IPS-18c (cell line): ENCODE data around the gene NLRP8.
"Not testable (repeated sequence)": the region's sequence is repeated elsewhere in the genome, so short reads cannot be mapped to it uniquely, and the experiment has no call there.

ENCODE experiments used
- H3K4me3 ChIP-seq: 2 replicates; pipeline ENCODE4 v1.7.0; 2013; ENCODE audit warnings: low read depth, mild to moderate bottlenecking, low read length, moderate library complexity; ENCODE audit not compliant: insufficient read depth
- H3K9me3 ChIP-seq: one replicate; pipeline ENCODE4 v1.6.1; 2013; ENCODE audit warnings: mild to moderate bottlenecking, low read length, moderate library complexity; ENCODE audit not compliant: control insufficient read depth, insufficient read depth

NLRP8 gene

DNA sequence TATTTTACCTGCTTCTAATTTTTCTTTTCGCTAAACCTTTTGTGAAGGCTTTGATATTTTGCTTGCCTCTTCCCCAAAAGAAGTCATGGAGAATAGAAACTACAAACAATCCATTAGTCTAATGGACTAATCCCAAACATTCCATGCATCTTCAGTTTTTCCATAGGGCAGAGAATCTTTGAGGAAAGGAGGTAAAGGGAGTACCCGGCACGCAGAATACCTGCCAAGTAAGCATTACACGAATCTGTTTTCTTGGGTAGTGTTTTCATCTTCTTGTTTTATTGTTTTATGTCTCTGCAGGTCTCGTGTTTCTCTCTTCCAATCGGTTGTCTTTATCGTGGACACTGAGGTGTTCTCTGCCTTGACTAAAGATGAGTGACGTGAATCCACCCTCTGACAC lies at the start of gene NLRP8:
Gene NLRP8 (plus strand): TSS at position 301 of the 400 bp plus-strand sequence.
- Histone ChIP-seq H3K4me3 (peak within 1 kb of the TSS; percentile 1; the same call in 1 of the 2 replicates), H3K9me3 (peaks cover 32% of the 10 kb centered on the region)

DNA sequence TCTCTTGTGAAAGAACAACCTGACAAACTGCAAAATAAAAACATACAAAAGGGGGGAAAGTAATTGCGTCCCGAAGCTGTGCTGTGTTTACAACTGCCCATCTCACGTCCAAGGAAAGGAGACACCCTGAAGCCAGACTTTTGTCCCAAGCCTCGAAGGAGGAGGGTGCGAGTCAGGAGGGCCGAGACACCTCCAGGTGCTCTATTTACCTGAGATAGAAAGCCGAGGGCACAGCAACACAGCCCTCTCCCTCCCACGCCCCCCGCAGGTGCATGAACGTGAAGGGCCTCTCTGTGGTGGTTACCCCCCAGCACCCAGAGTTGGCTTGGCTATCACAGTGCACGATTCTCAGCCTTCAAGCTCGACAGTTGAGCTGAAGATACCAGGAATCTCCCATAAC lies 48.7 kb upstream of the NLRP8 start:
- H3K4me3 ChIP-seq: no peak overlapping the region
- H3K9me3 ChIP-seq: peaks cover 39% of the 10 kb centered on the region

DNA sequence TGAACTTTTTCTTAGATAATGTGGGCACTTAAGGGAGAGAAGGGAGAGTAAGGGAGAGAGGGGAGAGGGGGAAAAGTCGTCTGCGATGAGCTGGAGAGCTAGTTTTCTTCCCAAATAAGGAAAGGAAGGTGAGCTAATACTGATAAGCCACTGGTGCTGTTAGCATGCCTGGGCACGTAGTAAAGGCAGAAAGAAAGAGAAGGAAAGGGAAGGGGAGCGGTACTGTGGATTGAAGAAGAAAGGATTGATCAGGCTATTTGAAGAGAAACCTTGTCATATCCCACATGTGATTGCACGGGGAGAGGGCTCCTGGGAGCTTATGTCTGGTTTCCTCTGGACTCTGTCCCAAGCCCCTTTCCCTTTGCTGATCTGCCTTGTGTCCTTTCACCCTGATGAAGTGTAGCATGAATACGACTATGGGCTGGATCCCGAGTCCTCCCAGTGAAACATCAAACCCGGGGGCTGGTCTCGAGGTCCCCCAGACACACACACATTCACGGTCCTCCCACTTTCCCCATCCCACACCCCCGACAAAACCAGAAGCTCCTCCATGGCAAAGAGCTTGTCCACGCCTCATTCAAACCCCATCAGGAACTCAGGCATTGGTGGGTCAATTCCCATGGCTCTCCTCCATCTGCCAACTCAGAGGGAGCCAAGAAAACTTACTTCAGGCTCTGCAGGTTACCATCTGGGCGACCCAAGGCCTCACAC lies 46.1 kb upstream of the NLRP8 start:
- Histone ChIP-seq H3K4me3 (no peak overlapping the region), H3K9me3 (peaks cover 35% of the 10 kb centered on the region)

DNA sequence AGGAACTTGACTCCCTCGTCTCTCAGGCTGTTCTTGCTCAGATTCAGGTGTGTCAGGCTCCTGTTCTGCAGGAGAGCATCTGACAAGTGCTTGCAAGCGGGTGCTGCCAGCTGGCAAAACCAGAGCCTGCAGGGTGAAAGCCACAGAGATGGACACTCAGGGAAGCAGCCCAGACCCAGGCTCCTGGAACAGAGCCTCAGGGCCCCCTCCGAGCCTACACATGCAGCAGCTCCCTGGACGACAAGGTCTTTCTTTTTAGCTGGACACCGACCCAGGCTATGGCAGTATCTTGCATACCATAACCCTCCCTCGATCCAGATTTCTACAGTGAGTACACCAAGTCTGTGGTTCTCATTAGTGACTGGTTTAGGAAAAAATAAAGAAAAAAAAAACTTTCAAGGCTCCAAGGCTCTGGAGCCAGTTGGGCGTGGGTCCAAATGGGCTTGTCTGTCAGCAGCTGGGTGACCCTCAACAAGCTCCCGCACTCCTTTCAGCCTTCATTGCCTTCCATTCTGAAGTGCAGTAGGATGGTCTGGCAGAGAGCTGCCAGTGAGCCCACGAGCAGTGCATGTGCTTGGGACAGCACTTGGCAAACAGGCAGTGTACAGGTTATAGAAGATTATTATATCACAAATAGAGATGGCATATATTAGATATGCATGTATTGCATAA lies 45.4 kb upstream of the NLRP8 start:
- Histone ChIP-seq H3K9me3 (peaks cover 38% of the 10 kb centered on the region), H3K4me3 (no peak overlapping the region)

DNA sequence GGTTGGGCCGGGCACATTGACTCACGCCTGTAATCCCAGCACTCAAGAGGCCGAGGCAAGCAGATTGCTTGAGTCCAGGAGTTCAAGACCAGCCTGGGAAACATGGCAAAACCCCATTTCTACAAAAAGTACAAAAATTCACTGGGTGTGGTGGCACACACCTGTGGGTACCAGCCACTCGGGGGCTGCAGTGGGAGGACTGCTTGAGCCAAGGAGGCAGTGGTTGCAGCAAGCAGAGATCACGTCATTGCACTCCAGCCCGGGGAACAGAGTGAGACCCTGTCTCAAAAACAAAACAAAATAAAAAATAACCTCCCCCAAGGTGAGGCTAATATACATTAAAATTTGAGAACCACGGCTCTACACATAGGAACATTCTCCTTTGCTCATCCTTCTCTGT lies 40.3 kb upstream of the NLRP8 start:
- no peak overlapping the region for H3K4me3 ChIP-seq
- peaks cover 37% of the 10 kb centered on the region for H3K9me3 ChIP-seq

DNA sequence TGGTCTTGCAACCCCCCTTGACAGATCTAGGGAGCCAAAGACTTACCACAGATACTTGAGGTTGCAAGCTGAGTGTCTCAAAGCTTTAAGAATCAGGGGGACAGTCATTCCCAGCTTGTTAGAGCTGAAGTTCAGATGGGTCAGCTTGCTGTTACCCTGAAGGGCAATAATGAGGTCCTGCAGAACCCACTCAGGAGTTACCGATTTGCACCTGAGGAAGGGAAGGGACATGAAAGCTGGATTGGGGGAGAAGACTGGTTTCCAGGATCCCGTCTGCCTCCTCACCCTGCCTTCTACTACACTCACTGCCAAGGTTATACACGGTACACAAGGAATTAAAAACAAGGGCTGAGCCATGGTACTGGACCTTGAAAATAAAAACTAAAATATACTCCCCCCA lies 39.9 kb upstream of the NLRP8 start:
- Histone ChIP-seq H3K4me3 (no peak overlapping the region), H3K9me3 (peaks cover 39% of the 10 kb centered on the region)

DNA sequence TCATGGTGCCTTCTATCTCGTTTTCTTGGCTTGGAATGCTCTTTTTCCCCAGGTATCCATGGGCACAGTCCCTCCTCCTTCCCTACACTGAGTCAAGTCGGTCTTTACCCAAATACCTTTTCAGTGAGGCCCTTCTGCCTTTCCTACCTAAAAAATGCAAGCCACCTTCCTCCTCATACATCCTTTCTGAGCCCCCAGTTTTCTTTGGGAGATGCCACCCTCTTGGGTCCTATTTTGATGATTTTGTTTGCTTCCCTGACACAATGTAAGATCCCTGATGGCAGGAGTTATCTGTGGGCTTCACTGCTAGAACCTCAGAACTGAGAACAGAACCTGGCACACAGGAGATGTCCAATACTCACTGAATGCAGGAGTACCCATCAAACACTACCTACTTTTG lies 37.8 kb upstream of the NLRP8 start:
- H3K9me3 ChIP-seq: peaks cover 27% of the 10 kb centered on the region

DNA sequence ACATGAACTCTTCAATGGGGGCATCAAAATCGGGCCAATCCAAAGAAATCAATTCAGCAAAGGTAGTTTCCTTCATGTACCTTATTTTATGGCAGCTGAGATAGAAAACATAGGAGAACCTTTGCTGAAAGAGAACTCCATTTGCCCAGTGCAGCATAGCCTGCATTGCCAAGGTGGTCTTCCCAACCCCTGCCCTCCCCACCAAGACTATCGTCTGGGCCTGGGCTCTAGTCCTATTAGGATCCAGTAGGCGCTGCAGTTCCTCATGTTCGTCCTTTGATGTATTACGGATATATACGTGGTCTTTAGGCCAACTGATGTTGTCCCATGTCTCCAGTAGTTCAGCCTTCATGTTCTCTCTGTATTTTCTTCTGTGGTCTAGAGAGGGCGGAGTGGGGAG lies 34.7 kb upstream of the NLRP8 start:
- Histone ChIP-seq H3K9me3 (peaks cover 22% of the 10 kb centered on the region), H3K4me3 (no peak overlapping the region)

More for the DNA sequence above, 37.8 kb upstream of the NLRP8 start:
- H3K4me3 ChIP-seq: no peak overlapping the region

DNA sequence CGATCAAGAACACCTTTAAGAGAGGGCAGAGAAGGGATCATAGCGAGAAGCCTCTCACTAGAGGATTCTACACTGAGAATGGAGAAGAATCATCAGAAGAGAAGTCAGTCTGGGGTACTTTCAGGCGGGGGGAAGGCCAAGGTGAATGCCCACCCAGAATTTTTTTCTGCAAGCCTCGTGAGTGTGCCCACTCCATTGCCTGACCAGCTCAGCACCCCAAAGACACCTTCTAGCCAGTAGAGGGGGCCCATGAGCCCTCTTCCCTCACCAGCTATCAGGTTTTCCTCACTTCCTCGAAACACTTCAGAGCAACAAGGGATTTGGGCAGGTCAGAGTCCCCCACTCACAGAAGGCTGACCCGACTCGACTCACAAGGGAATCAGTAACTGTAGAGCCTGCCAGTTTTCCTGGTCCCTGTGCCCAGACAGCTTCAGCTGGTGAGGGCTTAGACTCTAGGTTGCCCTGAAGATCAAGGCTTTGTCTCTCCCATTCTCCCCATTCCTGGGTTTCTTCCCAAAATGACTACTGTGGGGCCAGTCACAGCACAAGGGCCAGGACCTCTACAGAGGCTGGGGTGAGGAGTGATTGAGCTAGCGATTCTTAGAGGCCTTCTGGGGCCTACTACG lies 33.9 kb upstream of the NLRP8 start:
- H3K4me3 ChIP-seq: no peak overlapping the region
- peaks cover 22% of the 10 kb centered on the region for H3K9me3 ChIP-seq

DNA sequence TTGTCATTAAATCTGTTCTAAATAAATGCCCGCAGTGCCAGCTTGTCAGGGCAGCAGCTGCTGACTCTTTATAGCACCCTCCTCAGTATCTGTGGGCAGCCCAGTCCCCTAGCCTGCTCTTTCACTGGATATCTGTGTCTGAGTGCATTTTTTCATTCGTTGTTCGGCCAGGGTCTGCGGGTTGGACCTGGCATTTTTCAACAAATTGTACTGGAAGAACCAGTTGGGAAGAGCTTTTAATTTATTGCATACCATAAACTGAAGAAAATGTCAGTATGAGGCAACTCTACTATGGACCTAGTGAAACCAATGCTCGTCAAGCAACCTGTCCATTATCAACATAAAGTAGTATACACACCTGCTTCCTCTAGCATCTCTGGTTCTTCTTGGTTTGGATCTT lies 24.1 kb upstream of the NLRP8 start:
- Histone ChIP-seq H3K9me3 (peaks cover 13% of the 10 kb centered on the region), H3K4me3 (no peak overlapping the region)

DNA sequence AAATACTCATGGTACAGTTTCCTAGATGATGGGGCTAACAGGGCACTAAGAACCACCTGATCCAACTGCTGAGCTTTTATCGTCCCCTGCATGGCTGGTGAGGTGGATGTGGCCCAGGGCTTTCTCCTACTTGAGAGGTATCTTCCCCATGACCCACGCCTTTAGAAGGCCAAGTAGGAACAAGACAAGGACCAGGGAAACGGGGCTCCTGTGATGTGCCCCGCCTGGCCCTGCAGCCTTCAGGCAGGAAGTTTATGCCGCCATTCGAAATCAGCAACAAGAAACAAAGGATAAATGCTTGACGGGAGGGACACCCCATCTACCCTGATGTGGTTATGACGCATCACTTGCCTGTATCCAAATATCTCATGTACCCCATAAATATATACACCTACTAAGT lies 19.6 kb upstream of the NLRP8 start:
- Histone ChIP-seq H3K4me3 (no peak overlapping the region), H3K9me3 (peaks cover 22% of the 10 kb centered on the region)

DNA sequence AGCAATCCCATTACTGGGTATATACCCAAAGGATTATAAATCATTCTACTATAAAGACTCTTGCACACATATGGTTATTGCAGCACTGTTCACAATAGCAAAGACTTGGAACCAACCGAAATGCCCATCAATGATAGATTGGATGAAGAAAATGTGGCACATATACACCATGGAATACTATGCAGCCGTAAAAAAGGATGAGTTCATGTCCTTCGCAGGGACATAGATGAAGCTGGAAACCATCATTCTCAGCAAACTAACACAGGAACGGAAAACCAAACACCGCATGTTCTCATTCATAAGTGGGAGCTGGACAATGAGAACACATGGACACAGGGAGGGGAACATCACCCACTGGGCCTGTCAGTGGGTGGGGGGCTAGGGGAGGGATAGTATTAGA lies 18.4 kb upstream of the NLRP8 start:
- peaks cover 23% of the 10 kb centered on the region for H3K9me3 ChIP-seq

DNA sequence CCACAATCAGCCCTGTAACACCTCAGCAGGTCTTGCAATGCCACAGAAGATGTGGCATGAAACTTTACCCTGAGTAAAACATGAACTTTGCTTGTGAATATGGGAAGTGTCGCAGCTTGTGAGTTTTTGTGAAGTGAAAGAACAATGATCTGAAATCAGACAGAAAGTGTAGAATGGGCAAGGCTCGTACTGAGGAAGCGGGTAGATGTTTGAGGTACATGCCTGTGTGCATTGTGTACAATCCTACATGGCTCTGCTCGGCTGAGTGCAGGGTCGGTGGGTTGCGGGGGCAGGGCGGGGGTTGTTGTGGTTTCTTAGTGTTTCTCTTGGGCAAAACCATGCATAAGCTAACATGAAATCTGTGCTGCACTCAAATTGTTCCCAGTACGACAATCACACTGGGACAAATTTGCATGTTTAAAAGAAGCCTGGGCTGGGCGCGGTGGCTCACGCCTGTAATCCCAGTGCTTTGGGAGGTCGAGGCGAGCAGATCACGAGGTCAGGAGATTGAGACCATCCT lies 16.6 kb upstream of the NLRP8 start:
- Histone ChIP-seq H3K9me3 (peaks cover 25% of the 10 kb centered on the region), H3K4me3 (no peak overlapping the region; the same call in 1 of the 2 replicates)

More for the DNA sequence above, 18.4 kb upstream of the NLRP8 start:
- not testable (repeated sequence) for H3K4me3 ChIP-seq

DNA sequence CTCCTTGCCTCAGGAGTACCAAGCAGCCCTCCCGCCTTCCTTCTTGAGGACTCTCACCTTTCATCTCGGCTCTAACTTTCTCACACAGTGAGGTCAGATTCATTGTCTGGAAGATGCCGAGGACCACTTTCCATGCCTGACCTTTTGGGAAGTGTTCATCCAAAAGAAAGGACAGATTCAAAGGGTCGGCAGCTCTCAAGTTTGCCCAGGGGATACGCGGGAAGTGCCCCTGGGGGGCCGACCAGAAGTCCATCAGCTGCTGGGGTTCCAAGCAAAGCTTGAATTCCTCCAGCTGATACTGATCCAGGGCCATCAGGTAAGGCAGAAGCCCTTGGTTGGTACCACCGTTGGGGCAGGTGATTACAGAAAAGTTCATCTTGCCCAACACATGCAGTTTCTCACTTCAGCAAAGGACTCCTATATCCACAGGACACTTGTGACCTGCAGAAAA lies 15.7 kb upstream of the NLRP8 start, which contains the start of gene NLRP13:
Gene NLRP13 (minus strand): TSS at position 401 of the 451 bp plus-strand sequence. CDS start 25 bp downstream, at position 376.
- Histone ChIP-seq H3K4me3 (no peak within 1 kb of the TSS; the same call in 1 of the 2 replicates), H3K9me3 (peaks cover 25% of the 10 kb centered on the region)

DNA sequence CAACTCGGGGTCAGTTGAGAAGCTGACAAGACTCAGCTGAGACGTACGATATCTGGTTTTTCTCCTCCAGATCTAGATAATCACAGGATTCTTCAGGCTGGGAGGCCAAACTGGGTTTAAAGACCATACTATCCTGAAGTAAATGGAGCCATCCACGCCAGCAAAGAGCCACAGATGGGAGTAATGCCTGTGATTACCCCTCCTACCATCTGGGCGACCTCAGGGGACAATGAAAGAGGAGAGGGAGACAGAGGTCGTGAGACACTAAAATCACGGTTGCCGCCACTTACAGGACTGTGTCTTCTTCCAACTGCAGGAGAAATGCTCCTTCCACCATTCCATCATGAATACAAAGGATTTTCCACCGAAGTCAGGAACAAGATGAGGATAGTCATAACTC lies 12.4 kb upstream of the NLRP8 start:
- Histone ChIP-seq H3K9me3 (peaks cover 28% of the 10 kb centered on the region), H3K4me3 (no peak overlapping the region)

DNA sequence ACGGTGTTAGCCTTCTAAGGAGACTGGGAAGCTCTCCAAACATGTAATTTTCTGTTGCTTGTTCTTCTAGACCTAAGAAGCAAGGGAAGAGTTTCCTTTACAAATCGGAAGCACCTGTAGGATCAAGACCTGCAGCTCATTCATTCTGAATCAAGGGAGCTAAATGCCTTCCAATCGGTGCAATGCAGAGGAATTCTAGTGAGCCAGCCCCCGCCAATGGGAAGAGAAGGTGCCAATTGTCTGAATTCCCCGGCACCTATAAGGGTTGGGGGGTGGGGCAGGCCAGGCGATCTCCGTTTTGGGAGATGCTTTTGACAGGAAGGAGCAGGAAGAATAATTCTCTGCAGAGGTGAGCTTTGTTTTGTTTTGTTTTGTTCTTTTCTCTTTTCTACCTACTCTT lies 8.4 kb upstream of the NLRP8 start:
- Histone ChIP-seq H3K4me3 (no peak overlapping the region), H3K9me3 (peaks cover 34% of the 10 kb centered on the region)

DNA sequence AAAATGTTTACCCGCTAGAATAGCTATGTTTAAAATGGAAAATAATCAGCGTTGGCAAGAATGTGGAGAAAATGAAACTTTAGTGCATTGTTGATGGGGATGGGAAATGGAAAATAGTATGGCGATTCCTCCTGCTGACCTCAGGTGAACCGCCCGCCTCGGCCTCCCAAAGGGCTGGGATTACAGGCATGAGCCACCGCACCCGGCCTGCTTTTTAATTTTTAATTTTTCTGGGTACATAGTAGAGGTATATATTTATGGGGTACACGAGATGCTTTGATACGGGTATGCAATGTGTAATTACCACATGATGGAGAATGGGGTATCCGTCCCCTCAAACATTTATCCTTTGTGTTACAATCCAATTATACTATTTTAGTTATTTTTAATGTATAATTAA lies 7.3 kb upstream of the NLRP8 start:
- no peak overlapping the region for H3K4me3 ChIP-seq
- H3K9me3 ChIP-seq: peaks cover 31% of the 10 kb centered on the region

DNA sequence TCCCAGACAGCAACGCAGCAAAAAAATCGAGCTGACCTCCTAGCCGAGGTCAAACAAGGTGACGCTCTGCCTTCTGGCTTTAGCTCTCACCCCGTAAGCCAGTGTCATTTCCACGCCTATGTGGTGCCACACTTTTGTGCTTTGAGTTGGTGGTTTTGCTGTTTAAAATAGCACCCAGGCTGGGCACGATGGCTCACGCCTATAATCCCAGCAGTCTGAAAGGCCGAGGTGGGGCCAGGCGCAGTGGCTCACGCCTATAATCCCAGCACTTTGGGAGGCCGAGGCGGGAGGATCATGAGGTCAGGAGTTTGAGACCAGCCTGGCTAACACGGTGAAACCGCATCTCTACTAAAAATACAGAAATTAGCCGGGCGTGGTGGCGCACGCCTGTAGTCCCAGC lies 2.9 kb downstream of the NLRP8 start:
- H3K4me3 ChIP-seq: not testable (repeated sequence)
- peaks cover 29% of the 10 kb centered on the region for H3K9me3 ChIP-seq
